CD14-positive monocyte (primary cell): Measurements from ENCODE around the gene MYOM1. TPM values are rescaled to one million over a fixed set of nuclear protein-coding genes. Genes with fewer than 3 reads are reported as not detected.
"Not testable (repeated sequence)": the region's sequence is repeated elsewhere in the genome, so short reads cannot be mapped to it uniquely, and the experiment has no call there.

Source experiments
- DNase-seq, 3 donors: peaks; one replicate each; pipeline ENCODE4 v3.0.0-alpha.2; 2011 to 2022
- H2AFZ ChIP-seq: 2 replicates; pipeline ENCODE4 v1.6.0; 2012; ENCODE audit warnings: mild to moderate bottlenecking, low read depth, low read length, inconsistent platforms; ENCODE audit not compliant: insufficient read depth, poor library complexity, severe bottlenecking
- H3K27ac ChIP-seq, 2 donors: 1 replicate in 1 of 2; 2 replicates in 1 of 2; pipeline ENCODE4 v1.5.1; 2012 to 2013; ENCODE audit warnings: low read length in 2 of 2, control low read depth in 1 of 2, inconsistent platforms in 1 of 2, low read depth in 1 of 2, mild to moderate bottlenecking in 1 of 2
- H3K27me3 ChIP-seq, 2 donors: one replicate each; pipeline versions ENCODE4 v1.6.0 to v1.6.1; 2011 to 2013; ENCODE audit warnings: low read length in 2 of 2; ENCODE audit not compliant: control insufficient read depth in 2 of 2, insufficient read depth in 2 of 2
- H3K36me3 ChIP-seq, 2 donors: replicated peaks in 1 of 2; 1 replicate in 1 of 2; 2 replicates in 1 of 2; pipeline versions ENCODE4 v1.5.1 to v1.6.1; 2012 to 2013; ENCODE audit warnings: low read length in 2 of 2, control low read depth in 1 of 2, inconsistent platforms in 1 of 2, mild to moderate bottlenecking in 1 of 2; ENCODE audit not compliant: insufficient read depth in 2 of 2, control insufficient read depth in 1 of 2
- H3K4me1 ChIP-seq, 2 donors: 1 replicate in 1 of 2; 2 replicates in 1 of 2; pipeline versions ENCODE4 v1.5.1 to v1.6.1; 2012 to 2013; ENCODE audit warnings: low read length in 2 of 2, control low read depth in 1 of 2, inconsistent platforms in 1 of 2, mild to moderate bottlenecking in 1 of 2, moderate library complexity in 1 of 2; ENCODE audit not compliant: insufficient read depth in 2 of 2, control insufficient read depth in 1 of 2
- H3K4me2 ChIP-seq: replicated peaks from 2 replicates; pipeline ENCODE3; 2012; ENCODE audit warnings: low read length, moderate library complexity, mild to moderate bottlenecking; ENCODE audit not compliant: poor library complexity, severe bottlenecking; ENCODE audit errors: extremely low read depth
- H3K4me3 ChIP-seq, 3 experiments: fragments of 200-600 bp in 1 of 3; sonication (generic) in 1 of 3; replicated peaks in 1 of 3; 1 replicate in 2 of 3; 2 replicates in 1 of 3; pipeline ENCODE4 v1.5.1; 2011 to 2013; ENCODE audit warnings: low read length in 3 of 3, mild to moderate bottlenecking in 3 of 3, control low read depth in 2 of 3, low read depth in 2 of 3, inconsistent platforms in 1 of 3, moderate library complexity in 1 of 3
- H3K79me2 ChIP-seq: 2 replicates; pipeline ENCODE4 v1.6.0; 2012; ENCODE audit warnings: mild to moderate bottlenecking, control low read depth, inconsistent platforms, low read length, moderate library complexity; ENCODE audit not compliant: insufficient read depth
- H3K9ac ChIP-seq: 2 replicates; pipeline ENCODE4 v1.6.0; 2017; ENCODE audit warnings: low read length, mild to moderate bottlenecking; ENCODE audit not compliant: insufficient read depth, poor library complexity, severe bottlenecking
- H3K9me3 ChIP-seq, 2 donors: replicated peaks in 1 of 2; 1 replicate in 1 of 2; 2 replicates in 1 of 2; pipeline versions ENCODE4 v1.5.1 to v1.6.1; 2012 to 2013; ENCODE audit warnings: low read length in 2 of 2, control low read depth in 1 of 2; ENCODE audit not compliant: control insufficient read depth in 1 of 2, insufficient read depth in 1 of 2
- H4K20me1 ChIP-seq: 2 replicates; pipeline ENCODE4 v1.6.0; 2012; ENCODE audit warnings: mild to moderate bottlenecking, low read length, control low read depth, moderate library complexity; ENCODE audit not compliant: insufficient read depth
- H3K27ac Mint-ChIP-seq, 7 donors: one replicate each; pipeline ENCODE4 v1.8.0; 2020; ENCODE audit warnings: mild to moderate bottlenecking in 7 of 7, mixed read lengths in 7 of 7, moderate library complexity in 6 of 7, inconsistent platforms in 2 of 7
- H3K27me3 Mint-ChIP-seq, 3 donors: one replicate each; pipeline ENCODE4 v1.8.0; 2021 to 2022; ENCODE audit warnings: low read depth in 3 of 3, mild to moderate bottlenecking in 3 of 3, mixed read lengths in 3 of 3, moderate library complexity in 3 of 3, inconsistent platforms in 1 of 3
- H3K36me3 Mint-ChIP-seq, 2 donors: one replicate each; pipeline ENCODE4 v1.8.0; 2020; ENCODE audit warnings: mixed read lengths in 2 of 2, inconsistent platforms in 1 of 2, mild to moderate bottlenecking in 1 of 2
- H3K4me1 Mint-ChIP-seq: one replicate; pipeline ENCODE4 v1.8.0; 2020; ENCODE audit warnings: mild to moderate bottlenecking, mixed read lengths
- H3K4me3 Mint-ChIP-seq, 2 donors: one replicate each; pipeline ENCODE4 v1.8.0; 2020; ENCODE audit warnings: mild to moderate bottlenecking in 2 of 2, mixed read lengths in 2 of 2, moderate library complexity in 1 of 2
- H3K9me3 Mint-ChIP-seq, 7 donors: one replicate each; pipeline ENCODE4 v1.8.0; 2020 to 2022; ENCODE audit warnings: mixed read lengths in 7 of 7, mild to moderate bottlenecking in 6 of 7, moderate library complexity in 6 of 7, inconsistent platforms in 2 of 7
- CTCF ChIP-seq: fragments of 200-600 bp; IDR thresholded peaks from one replicate; pipeline ENCODE4 v1.8.0; 2022; ENCODE audit warnings: antibody characterized with exemption, mild to moderate bottlenecking
- WGBS: methylation state at CpG from one replicate; pipeline ENCODE4 v1.1.5; 2013; ENCODE audit warnings: missing lambda C conversion rate; ENCODE audit not compliant: insufficient coverage; 5-methylcytosine and 5-hydroxymethylcytosine counted together
- intact Hi-C, 2 donors: fragments of 100-400 bp; cut with micrococcal nuclease; formaldehyde crosslinking; loops; one replicate each; pipeline versions ENCODE4 v1.15.0 to v1.15.1; 2023
- polyA plus RNA-seq, 3 donors: library from polyadenylated mRNA; depleted of rRNA in 1 of 3; unstranded in 2 of 3; stranded (reverse) in 1 of 3; fragments of 300-500 nt in 2 of 3; fragments of >200 nt in 1 of 3; fragmentation: Illumina TruSeq in 2 of 3; gene quantifications; 1 replicate in 2 of 3; 2 replicates in 1 of 3; pipeline ENCODE4 v1.2.3, GENCODE V29; 2012 to 2021

MYOM1 gene
- polyA plus RNA-seq, 3 donors = 0.05 to 0.95 (median 0.22) TPM

- Mint-ChIP-seq H3K27ac (peak overlapping the region in 3 of 7 donors; percentile 14 to 57 (median 42)), H3K4me3 (no peak overlapping the region), H3K27me3 (peaks cover 0 to 5% (median 0%) of the 10 kb centered on the region in 3 donors), H3K9me3 (no peaks in the 10 kb centered on the region), H3K36me3 (no peaks in the 10 kb centered on the region), H3K4me1 (peaks cover 13% of the 10 kb centered on the region)
- H3K9ac ChIP-seq = no peak overlapping the region
- TF ChIP-seq CTCF = no peak
- peak overlapping the region in 1 of 2 donors; percentile 25 for H3K27ac ChIP-seq
- no peaks in the 10 kb centered on the region for H3K79me2 ChIP-seq
- no peak overlapping the region for H2AFZ ChIP-seq
- peaks cover 10 to 11% of the 10 kb centered on the region in 2 donors for H3K4me1 ChIP-seq
- H3K9me3 ChIP-seq = no peaks in the 10 kb centered on the region
- no peaks in the 10 kb centered on the region for H3K27me3 ChIP-seq
- H4K20me1 ChIP-seq = no peaks in the 10 kb centered on the region
- H3K36me3 ChIP-seq = no peaks in the 10 kb centered on the region
- DNase-seq = peak; percentile 18 to 36 (median 35)
- H3K4me2 ChIP-seq = no peak overlapping the region
- intact Hi-C loops = no loop called here
- no peak overlapping the region for H3K4me3 ChIP-seq
Measured at GRCh38 chr18:3074087-3074486, 145.7 kb downstream of the MYOM1 start.

GRCh38 chr18:3073353-3073752, 146.4 kb downstream of the MYOM1 start:
- H3K27ac Mint-ChIP-seq = peak overlapping the region in 2 of 7 donors; percentile 30 to 32
- H3K4me3 Mint-ChIP-seq, H3K4me2 ChIP-seq, H3K36me3 Mint-ChIP-seq, H3K4me3 ChIP-seq, H2AFZ ChIP-seq, DNase-seq, H3K27me3 ChIP-seq, H3K79me2 ChIP-seq, H3K27me3 Mint-ChIP-seq, H3K9me3 ChIP-seq, H4K20me1 ChIP-seq, H3K27ac ChIP-seq, intact Hi-C loops, H3K36me3 ChIP-seq, H3K9ac ChIP-seq, H3K9me3 Mint-ChIP-seq: not testable (repeated sequence)
- peaks cover 13% of the 10 kb centered on the region for H3K4me1 Mint-ChIP-seq
- peaks cover 10 to 11% of the 10 kb centered on the region in 2 donors for H3K4me1 ChIP-seq
- WGBS = 100% methylated on average over 3 of the region's 3 CpGs
